ENCODE results near the gene KNSTRN.

The KNSTRN gene

GRCh38 chr15:40382580-40383456, at the start of gene KNSTRN:
TSS of gene KNSTRN (plus strand) at chr15:40382721. CDS start at chr15:40382836, 115 bp downstream.
- DNase-seq (ENCODE audit: low spot score) = peak; percentile 94

GRCh38 chr15:40333922-40334492, 48.5 kb upstream of the KNSTRN start:
- peak; percentile 26 for DNase-seq (ENCODE audit: low spot score)

- no peak for DNase-seq (ENCODE audit: low spot score)
Observed at GRCh38 chr15:40334541-40334940, 48.0 kb upstream of the KNSTRN start.

- DNase-seq (ENCODE audit: low spot score) = no peak
Observed at GRCh38 chr15:40334941-40335795, 47.4 kb upstream of the KNSTRN start.

- DNase-seq (ENCODE audit: low spot score) = no peak
Observed at GRCh38 chr15:40335938-40336743, 46.4 kb upstream of the KNSTRN start.

- no peak for DNase-seq (ENCODE audit: low spot score)
Observed at GRCh38 chr15:40336744-40337122, 45.8 kb upstream of the KNSTRN start.

GRCh38 chr15:40337597-40337996, 44.9 kb upstream of the KNSTRN start:
- DNase-seq (ENCODE audit: low spot score) = no peak

GRCh38 chr15:40338041-40338657, 44.4 kb upstream of the KNSTRN start:
- DNase-seq (ENCODE audit: low spot score) = peak; percentile 68

- peak; percentile 90 for DNase-seq (ENCODE audit: low spot score)
Observed at GRCh38 chr15:40338921-40339620, 43.5 kb upstream of the KNSTRN start.

- peak; percentile 23 for DNase-seq (ENCODE audit: low spot score)
Observed at GRCh38 chr15:40339621-40339945, 42.9 kb upstream of the KNSTRN start.

GRCh38 chr15:40340038-40340739, 42.3 kb upstream of the KNSTRN start:
- DNase-seq (ENCODE audit: low spot score) = peak; percentile 84

GRCh38 chr15:40340740-40341400, 41.7 kb upstream of the KNSTRN start, which contains the start of gene CCDC9B:
TSS of gene CCDC9B (minus strand) at chr15:40340939. CDS start at chr15:40340819, 120 bp downstream.
- peak; percentile 94 for DNase-seq (ENCODE audit: low spot score)

- DNase-seq (ENCODE audit: low spot score) = no peak
Observed at GRCh38 chr15:40342416-40343320, 39.9 kb upstream of the KNSTRN start.

- DNase-seq (ENCODE audit: low spot score) = peak; percentile 85
Observed at GRCh38 chr15:40343512-40343911, 39.0 kb upstream of the KNSTRN start.

- no peak for DNase-seq (ENCODE audit: low spot score)
Observed at GRCh38 chr15:40344217-40344616, 38.3 kb upstream of the KNSTRN start.

- DNase-seq (ENCODE audit: low spot score) = peak; percentile 87
Observed at GRCh38 chr15:40344631-40345120, 37.8 kb upstream of the KNSTRN start.

- no peak for DNase-seq (ENCODE audit: low spot score)
Observed at GRCh38 chr15:40345225-40345866, 37.2 kb upstream of the KNSTRN start.
